ENCODE data around the gene PILRB. TPM values are rescaled to one million over a fixed set of nuclear protein-coding genes. Genes with fewer than 3 reads are reported as not detected.
"Not testable (repeated sequence)": the region's sequence is repeated elsewhere in the genome, so short reads cannot be mapped to it uniquely, and the experiment has no call there.

The PILRB gene
- 24.8 TPM for polyA plus RNA-seq (2013, experiment 1 of 2)
- polyA plus RNA-seq (2013, experiment 2 of 2), result 17.1 TPM

- 93% methylated on average over 4 to 7 of the region's 11 CpGs for WGBS, 2 experiments (ENCODE audit: insufficient coverage in 2 of 2)
- H3K27ac ChIP-seq (ENCODE audit: low read depth, low read length, severe bottlenecking), result no peak within 1 kb of the TSS
- peaks cover 91% of the 10 kb centered on the region for H3K36me3 ChIP-seq (ENCODE audit: control insufficient read depth, insufficient read depth, low read length)
- H3K9me3 ChIP-seq (ENCODE audit: control insufficient read depth, low read length), result no peaks in the 10 kb centered on the region
- H3K4me1 ChIP-seq (ENCODE audit: control insufficient read depth, insufficient read depth, low read length, poor library complexity, severe bottlenecking), result no peaks in the 10 kb centered on the region
- H3K4me3 ChIP-seq (ENCODE audit: extremely low read depth, insufficient read depth, low read length, poor library complexity, severe bottlenecking), result no peak within 1 kb of the TSS
Measured at GRCh38 chr7:100358027-100358856, at the start of gene PILRB. Gene PILRB (plus strand): TSS chr7:100358117. CDS start chr7:100358303, 186 bp downstream.

DNA sequence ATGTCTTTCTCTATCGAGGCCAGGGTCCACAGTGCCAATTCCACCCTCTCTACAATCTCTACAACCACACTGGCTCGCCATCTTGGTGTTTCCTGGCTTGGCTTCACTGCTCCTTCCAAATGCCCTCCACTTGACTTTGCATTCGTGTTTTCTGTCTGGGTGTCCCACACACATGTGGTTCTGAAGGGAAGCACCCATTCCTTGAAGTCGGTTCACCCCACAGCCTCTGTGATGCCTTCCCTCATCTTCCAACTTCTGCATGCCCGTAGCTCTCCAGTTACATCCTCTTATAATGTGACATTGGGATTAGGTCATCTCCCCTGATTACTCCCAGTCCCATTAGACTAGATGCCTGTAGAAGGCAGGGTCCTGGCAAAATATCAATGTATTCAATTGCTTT lies 39.6 kb upstream of the PILRB start:
- H3K27ac ChIP-seq (ENCODE audit: low read depth, low read length, severe bottlenecking); H3K9me3 ChIP-seq (ENCODE audit: control insufficient read depth, low read length); H3K4me1 ChIP-seq (ENCODE audit: control insufficient read depth, insufficient read depth, low read length, poor library complexity, severe bottlenecking); H3K36me3 ChIP-seq (ENCODE audit: control insufficient read depth, insufficient read depth, low read length); H3K4me3 ChIP-seq (ENCODE audit: extremely low read depth, insufficient read depth, low read length, poor library complexity, severe bottlenecking): not testable (repeated sequence)
- WGBS, 2 experiments (ENCODE audit: insufficient coverage in 2 of 2), result 91% methylated on average over 4 of the region's 5 CpGs; no CpG with 5 or more reads in 1 of the 2 experiments

DNA sequence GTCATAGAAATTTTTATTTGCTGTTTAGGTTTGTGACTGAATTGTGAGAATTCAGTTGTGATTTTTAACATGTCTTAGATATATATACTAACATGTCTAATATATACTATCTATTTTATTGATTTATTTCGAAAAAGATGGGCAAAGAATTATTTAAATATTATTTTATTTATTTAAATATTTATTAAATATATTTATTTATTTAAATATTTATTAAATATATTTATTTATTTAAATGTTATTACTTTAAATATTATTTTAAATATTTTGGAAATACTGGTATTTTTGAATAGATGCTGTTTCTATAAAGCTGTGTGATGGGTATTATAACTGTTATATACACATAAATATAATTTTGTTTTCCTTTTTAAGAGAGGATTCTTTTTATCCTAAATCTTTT lies 36.3 kb upstream of the PILRB start:
- WGBS, 2 experiments (ENCODE audit: insufficient coverage in 2 of 2), result no CpG with 5 or more reads among the region's 1 CpG
- H3K9me3 ChIP-seq (ENCODE audit: control insufficient read depth, low read length); H3K4me3 ChIP-seq (ENCODE audit: extremely low read depth, insufficient read depth, low read length, poor library complexity, severe bottlenecking); H3K4me1 ChIP-seq (ENCODE audit: control insufficient read depth, insufficient read depth, low read length, poor library complexity, severe bottlenecking); H3K27ac ChIP-seq (ENCODE audit: low read depth, low read length, severe bottlenecking); H3K36me3 ChIP-seq (ENCODE audit: control insufficient read depth, insufficient read depth, low read length): not testable (repeated sequence)

DNA sequence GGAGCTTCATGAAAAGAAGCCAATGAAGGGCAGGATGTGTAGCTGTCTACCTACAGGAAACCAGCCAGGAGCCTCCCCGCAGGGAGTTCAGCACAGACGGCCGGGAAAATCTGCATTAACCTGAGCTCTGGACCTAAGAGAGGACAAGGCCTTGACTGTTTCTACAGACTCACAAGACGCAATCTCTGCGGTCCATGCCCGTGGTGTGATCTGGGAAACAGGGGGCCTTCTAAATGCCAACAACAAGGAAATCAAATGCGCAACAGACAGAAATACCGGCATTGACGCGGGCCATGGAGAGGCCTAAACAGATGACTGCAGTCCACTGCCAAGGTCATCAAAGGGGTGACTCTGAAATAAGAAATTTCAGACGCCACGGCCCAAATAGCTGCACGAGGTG lies 33.7 kb upstream of the PILRB start:
- 97 to 100% methylated on average over 1 to 5 of the region's 13 CpGs for WGBS, 2 experiments (ENCODE audit: insufficient coverage in 2 of 2)
- not testable (repeated sequence) for H3K36me3 ChIP-seq (ENCODE audit: control insufficient read depth, insufficient read depth, low read length); H3K9me3 ChIP-seq (ENCODE audit: control insufficient read depth, low read length); H3K4me1 ChIP-seq (ENCODE audit: control insufficient read depth, insufficient read depth, low read length, poor library complexity, severe bottlenecking); H3K4me3 ChIP-seq (ENCODE audit: extremely low read depth, insufficient read depth, low read length, poor library complexity, severe bottlenecking); H3K27ac ChIP-seq (ENCODE audit: low read depth, low read length, severe bottlenecking)

- not testable (repeated sequence) for H3K36me3 ChIP-seq (ENCODE audit: control insufficient read depth, insufficient read depth, low read length); H3K27ac ChIP-seq (ENCODE audit: low read depth, low read length, severe bottlenecking)
- 88 to 92% methylated on average over 6 to 7 of the region's 9 CpGs for WGBS, 2 experiments (ENCODE audit: insufficient coverage in 2 of 2)
Measured at GRCh38 chr7:100325671-100326070, 32.2 kb upstream of the PILRB start.

DNA sequence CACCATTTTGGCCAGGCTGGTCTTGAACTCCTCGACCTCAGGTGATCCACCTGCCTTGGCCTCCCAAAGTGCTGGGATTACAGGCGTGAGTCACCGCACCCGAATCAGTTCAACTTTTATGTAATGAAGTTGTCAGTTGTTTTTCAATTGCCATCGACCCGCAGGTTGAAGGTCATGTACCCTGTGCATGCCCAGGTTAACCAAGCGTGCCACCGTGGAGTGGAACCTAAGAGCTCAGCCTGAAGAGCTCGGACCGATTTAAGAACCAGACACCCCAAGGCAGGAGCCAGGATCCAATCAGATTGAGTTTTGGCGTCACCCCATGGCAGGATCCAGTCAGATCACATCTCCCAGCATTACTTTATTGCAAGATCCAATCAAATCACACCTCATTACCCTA lies 31.0 kb upstream of the PILRB start:
- not testable (repeated sequence) for H3K9me3 ChIP-seq (ENCODE audit: control insufficient read depth, low read length); H3K27ac ChIP-seq (ENCODE audit: low read depth, low read length, severe bottlenecking); H3K4me3 ChIP-seq (ENCODE audit: extremely low read depth, insufficient read depth, low read length, poor library complexity, severe bottlenecking); H3K4me1 ChIP-seq (ENCODE audit: control insufficient read depth, insufficient read depth, low read length, poor library complexity, severe bottlenecking); H3K36me3 ChIP-seq (ENCODE audit: control insufficient read depth, insufficient read depth, low read length)
- 96 to 98% methylated on average over 7 of the region's 11 CpGs for WGBS, 2 experiments (ENCODE audit: insufficient coverage in 2 of 2)

More at GRCh38 chr7:100325671-100326070, 32.2 kb upstream of the PILRB start:
- H3K4me1 ChIP-seq (ENCODE audit: control insufficient read depth, insufficient read depth, low read length, poor library complexity, severe bottlenecking); H3K9me3 ChIP-seq (ENCODE audit: control insufficient read depth, low read length); H3K4me3 ChIP-seq (ENCODE audit: extremely low read depth, insufficient read depth, low read length, poor library complexity, severe bottlenecking): not testable (repeated sequence)

DNA sequence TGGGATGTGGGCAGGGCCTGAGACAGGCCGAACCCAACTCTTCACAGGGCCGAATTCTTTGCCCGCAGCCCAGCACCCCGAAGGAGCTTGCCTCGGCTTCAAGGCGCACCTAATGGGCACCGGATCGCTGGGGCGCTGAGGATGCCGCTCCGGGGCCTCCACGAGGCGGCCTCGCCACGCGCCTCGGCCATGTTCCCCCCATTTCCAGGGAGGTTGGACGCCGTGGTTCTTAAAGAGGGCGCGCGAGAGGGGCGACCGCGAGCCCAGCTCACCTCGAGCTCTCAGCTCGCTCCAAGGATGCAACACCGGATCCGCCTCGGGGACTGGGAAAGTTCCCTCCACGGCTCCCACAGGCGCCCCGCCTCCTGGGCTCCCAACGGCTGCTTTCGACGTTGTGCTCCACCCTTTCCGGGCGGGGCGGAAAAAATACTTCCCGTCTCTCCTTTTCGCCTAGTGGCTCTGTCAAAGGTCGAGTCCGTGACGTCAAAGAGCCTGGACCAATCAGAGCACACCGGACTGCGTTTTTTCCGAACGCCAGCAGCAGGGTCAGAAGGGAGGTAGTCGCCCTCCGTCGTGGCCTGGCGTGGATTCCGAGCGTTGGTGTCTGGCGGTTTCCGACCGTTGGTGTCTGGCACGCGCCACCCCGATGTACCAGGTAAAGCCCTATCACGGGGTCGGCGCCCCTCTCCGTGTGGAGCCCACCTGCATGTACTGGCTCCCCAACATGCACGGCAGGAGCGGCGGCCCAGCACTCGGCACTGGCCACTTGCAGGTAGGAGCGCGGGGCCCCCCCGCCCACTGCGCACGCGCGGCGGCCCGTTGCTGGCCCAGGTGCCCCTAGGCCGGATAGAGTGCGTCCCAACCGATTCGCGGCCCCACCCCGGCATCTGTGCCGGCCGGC lies 22.1 kb upstream of the PILRB start:
- H3K36me3 ChIP-seq (ENCODE audit: control insufficient read depth, insufficient read depth, low read length); H3K4me1 ChIP-seq (ENCODE audit: control insufficient read depth, insufficient read depth, low read length, poor library complexity, severe bottlenecking); H3K9me3 ChIP-seq (ENCODE audit: control insufficient read depth, low read length): not testable (repeated sequence)
- Histone ChIP-seq H3K27ac (ENCODE audit: low read depth, low read length, severe bottlenecking) (peak overlapping the region; percentile 89), H3K4me3 (ENCODE audit: extremely low read depth, insufficient read depth, low read length, poor library complexity, severe bottlenecking) (peak overlapping the region; percentile 58)
- WGBS, 2 experiments (ENCODE audit: insufficient coverage in 2 of 2), result 0% methylated on average over 60 to 62 of the region's 85 CpGs

DNA sequence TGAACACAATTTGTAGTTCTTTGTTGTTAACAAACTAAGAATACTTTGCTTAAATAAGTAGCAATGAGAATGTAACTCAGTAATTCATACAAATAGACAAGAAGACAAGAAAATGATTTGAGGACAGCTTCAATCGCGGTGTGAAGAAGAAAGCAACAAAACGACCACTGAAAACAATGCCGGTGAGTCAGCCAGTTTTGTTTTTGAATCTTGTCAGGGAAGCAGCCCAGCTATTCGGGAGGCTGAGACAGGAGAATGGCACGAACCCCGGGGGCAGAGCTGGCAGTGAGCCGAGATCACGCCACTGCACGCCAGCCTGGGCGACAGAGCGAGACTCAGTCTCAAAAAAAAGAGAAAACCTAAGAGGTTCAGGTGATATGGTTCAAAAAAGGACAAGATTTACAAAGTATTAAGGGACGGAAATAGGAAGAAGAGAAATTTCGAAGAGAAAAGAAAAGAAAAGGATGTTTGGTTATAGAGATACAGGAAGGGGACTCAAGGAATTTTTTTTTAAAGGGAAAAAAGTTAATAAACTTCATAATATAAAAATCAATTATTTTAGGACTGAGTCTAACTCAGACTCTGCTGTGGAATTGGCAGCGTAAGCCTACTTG lies 19.7 kb upstream of the PILRB start:
- WGBS, 2 experiments (ENCODE audit: insufficient coverage in 2 of 2), result 89 to 95% methylated on average over 7 to 13 of the region's 15 CpGs

DNA sequence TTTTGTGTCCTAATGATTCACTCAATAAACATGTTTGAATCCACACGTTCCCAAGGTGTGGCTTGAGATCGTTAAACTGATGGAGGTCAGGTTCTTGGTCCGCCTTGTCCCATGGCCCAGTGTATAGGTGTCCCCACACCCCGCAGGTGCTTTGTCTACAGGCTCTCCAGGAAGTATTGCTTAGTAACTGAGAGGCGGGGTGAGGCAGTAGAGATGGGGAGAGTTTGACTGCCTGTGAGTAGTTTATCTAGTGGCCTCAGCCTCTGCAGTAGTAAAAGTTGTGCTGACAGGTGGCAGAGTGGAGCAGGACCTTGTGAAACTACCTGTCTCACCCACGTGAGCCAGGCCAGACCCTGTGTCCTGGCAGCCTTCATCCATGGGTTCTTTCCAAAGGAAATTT lies 16.6 kb upstream of the PILRB start:
- H3K36me3 ChIP-seq (ENCODE audit: control insufficient read depth, insufficient read depth, low read length), result peaks cover 37% of the 10 kb centered on the region
- not testable (repeated sequence) for H3K4me3 ChIP-seq (ENCODE audit: extremely low read depth, insufficient read depth, low read length, poor library complexity, severe bottlenecking); H3K4me1 ChIP-seq (ENCODE audit: control insufficient read depth, insufficient read depth, low read length, poor library complexity, severe bottlenecking); H3K9me3 ChIP-seq (ENCODE audit: control insufficient read depth, low read length); H3K27ac ChIP-seq (ENCODE audit: low read depth, low read length, severe bottlenecking)
- 57 to 80% methylated on average over 1 of the region's 6 CpGs for WGBS, 2 experiments (ENCODE audit: insufficient coverage in 2 of 2)

More for the DNA sequence above, 19.7 kb upstream of the PILRB start:
- H3K4me3 ChIP-seq (ENCODE audit: extremely low read depth, insufficient read depth, low read length, poor library complexity, severe bottlenecking); H3K4me1 ChIP-seq (ENCODE audit: control insufficient read depth, insufficient read depth, low read length, poor library complexity, severe bottlenecking); H3K9me3 ChIP-seq (ENCODE audit: control insufficient read depth, low read length); H3K27ac ChIP-seq (ENCODE audit: low read depth, low read length, severe bottlenecking): not testable (repeated sequence)
- H3K36me3 ChIP-seq (ENCODE audit: control insufficient read depth, insufficient read depth, low read length), result peaks cover 25% of the 10 kb centered on the region

DNA sequence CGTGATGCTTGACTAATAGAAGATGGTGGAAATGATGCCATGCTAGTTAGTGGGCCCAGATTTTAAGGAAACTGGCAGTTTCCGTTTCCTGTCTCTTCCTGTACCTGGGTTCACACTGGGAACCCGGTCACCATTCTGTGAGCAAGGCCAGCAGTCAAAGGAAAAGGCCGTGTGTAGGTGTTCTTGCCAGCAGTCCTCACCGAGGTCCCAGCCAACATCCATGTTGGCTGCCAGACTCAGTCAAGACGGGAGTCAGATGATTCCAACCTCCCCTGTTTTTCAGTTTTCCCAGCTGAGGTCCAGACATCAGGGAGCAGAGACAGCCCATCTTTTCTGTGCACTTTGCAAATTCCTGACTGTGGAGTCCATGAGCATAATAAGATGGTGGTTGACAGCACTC lies 15.2 kb upstream of the PILRB start:
- 97 to 100% methylated on average over 3 to 5 of the region's 6 CpGs for WGBS, 2 experiments (ENCODE audit: insufficient coverage in 2 of 2)
- no peak overlapping the region for H3K4me3 ChIP-seq (ENCODE audit: extremely low read depth, insufficient read depth, low read length, poor library complexity, severe bottlenecking)
- peaks cover 4% of the 10 kb centered on the region for H3K4me1 ChIP-seq (ENCODE audit: control insufficient read depth, insufficient read depth, low read length, poor library complexity, severe bottlenecking)
- no peaks in the 10 kb centered on the region for H3K9me3 ChIP-seq (ENCODE audit: control insufficient read depth, low read length)
- H3K27ac ChIP-seq (ENCODE audit: low read depth, low read length, severe bottlenecking), result no peak overlapping the region
- peaks cover 46% of the 10 kb centered on the region for H3K36me3 ChIP-seq (ENCODE audit: control insufficient read depth, insufficient read depth, low read length)
